GM21529 (cell line): ENCODE data around the gene TKT.

Source experiments
- ATAC-seq: cut with Tn5 transposase; IDR thresholded peaks from one replicate; pipeline ENCODE4 v1.9.1; 2021; ENCODE audit not compliant: unreplicated experiment

TKT gene

GRCh38 chr3:53226142-53226840 lies 29.5 kb downstream of the TKT start:
- ATAC-seq, result no peak

- ATAC-seq, result no peak
These were observed 30.2 kb downstream of the TKT start for GRCh38 chr3:53225651-53226050.

GRCh38 chr3:53225181-53225580 lies 30.6 kb downstream of the TKT start:
- no peak for ATAC-seq

GRCh38 chr3:53224536-53224935 lies 31.3 kb downstream of the TKT start:
- no peak for ATAC-seq

- ATAC-seq, result no peak
These were observed 31.8 kb downstream of the TKT start for GRCh38 chr3:53224026-53224425.

- ATAC-seq, result no peak
These were observed 32.3 kb downstream of the TKT start for GRCh38 chr3:53223541-53223966.

GRCh38 chr3:53223025-53223424 lies 32.8 kb downstream of the TKT start:
- ATAC-seq, result no peak

- ATAC-seq, result no peak
These were observed 33.5 kb downstream of the TKT start for GRCh38 chr3:53222183-53222901.

GRCh38 chr3:53221827-53222182 lies 34.0 kb downstream of the TKT start:
- no peak for ATAC-seq

GRCh38 chr3:53221345-53221744 lies 34.5 kb downstream of the TKT start:
- no peak for ATAC-seq

- peak; percentile 84 for ATAC-seq
These were observed 35.8 kb downstream of the TKT start for GRCh38 chr3:53219895-53220483.

- ATAC-seq, result no peak
These were observed 37.7 kb downstream of the TKT start for GRCh38 chr3:53218131-53218530.

- no peak for ATAC-seq
These were observed 38.6 kb downstream of the TKT start for GRCh38 chr3:53217175-53217574.

- no peak for ATAC-seq
These were observed 39.1 kb downstream of the TKT start for GRCh38 chr3:53216723-53217122.

- ATAC-seq, result no peak
These were observed 40.0 kb downstream of the TKT start for GRCh38 chr3:53215816-53216215.

GRCh38 chr3:53213276-53213675 lies 42.5 kb downstream of the TKT start:
- ATAC-seq, result no peak

- ATAC-seq, result no peak
These were observed 43.8 kb downstream of the TKT start for GRCh38 chr3:53211706-53212702.

- ATAC-seq, result no peak
These were observed 53.3 kb downstream of the TKT start for GRCh38 chr3:53202331-53203015.

GRCh38 chr3:53200501-53201498 lies 55.0 kb downstream of the TKT start:
- ATAC-seq, result no peak
